Measurements from ENCODE around the gene TRIM8.

- TF ChIP-seq CTCF (IDR thresholded peaks at IDR 0.05; ENCODE audit: low read length), result no peak
- no peak for TF ChIP-seq EZH2 (IDR thresholded peaks at IDR 0.05; ENCODE audit: borderline replicate concordance, low read length)
Measured at GRCh38 chr10:102678068-102678400, 33.8 kb downstream of the TRIM8 start.
